Psoas muscle (tissue), 8 donors: ENCODE results near the gene RSPRY1. TPM values are rescaled to one million over a fixed set of nuclear protein-coding genes. Genes with fewer than 3 reads are reported as not detected.
A peak's percentile ranks its signal among the peaks of the same experiment; 100 is the strongest.

Experiments used
- ATAC-seq, 4 donors: fragments of 200-7000 bp; cut with Tn5 transposase; one replicate each; pipeline ENCODE4 v1.9.1; 2020; ENCODE audit warnings: moderate library complexity in 3 of 4, mild to moderate bottlenecking in 2 of 4
- DNase-seq, 2 donors: peaks; one replicate each; pipeline ENCODE4 v3.0.0-alpha.2; 2020
- H3K27ac ChIP-seq: fragments of 200-600 bp; one replicate; pipeline ENCODE4 v1.8.0; 2022
- H3K27me3 ChIP-seq, 3 donors: fragments of 200-600 bp in 1 of 3; one replicate each; pipeline versions ENCODE4 v1.6.1 to v1.8.0; 2013 to 2022; ENCODE audit warnings: low read length in 2 of 3, mild to moderate bottlenecking in 2 of 3, moderate library complexity in 1 of 3; ENCODE audit not compliant: insufficient read depth in 3 of 3
- H3K36me3 ChIP-seq, 2 donors: fragments of 200-600 bp in 1 of 2; one replicate each; pipeline versions ENCODE4 v1.6.1 to v1.8.0; 2013 to 2022; ENCODE audit warnings: low read depth in 1 of 2, mild to moderate bottlenecking in 1 of 2, moderate library complexity in 1 of 2; ENCODE audit not compliant: insufficient read depth in 1 of 2
- H3K4me1 ChIP-seq: fragments of 200-600 bp; one replicate; pipeline ENCODE4 v1.8.0; 2022
- H3K4me3 ChIP-seq: fragments of 200-600 bp; one replicate; pipeline ENCODE4 v1.8.0; 2022; ENCODE audit warnings: mild to moderate bottlenecking
- H3K9me3 ChIP-seq: fragments of 200-600 bp; one replicate; pipeline ENCODE4 v1.8.0; 2022
- CTCF ChIP-seq: fragments of 200-600 bp; IDR thresholded peaks from one replicate; pipeline ENCODE4 v1.8.0; 2022; ENCODE audit warnings: antibody characterized with exemption
- WGBS, 3 donors: extraction: QIAGEN DNeasy Blood & Tissue Kit; methylation state at CpG; one replicate each; pipeline versions ENCODE4 v1.1.6 to v1.1.7; 2013; 5-methylcytosine and 5-hydroxymethylcytosine counted together
- intact Hi-C, 2 donors: fragments of 100-400 bp; cut with DNase I; formaldehyde crosslinking; loops; one replicate each; pipeline versions ENCODE4 v1.11.0 to v1.14.2; 2022
- polyA plus RNA-seq, 3 donors: library from polyadenylated mRNA; stranded (reverse); fragments of 200-250 nt; gene quantifications; one replicate each; pipeline ENCODE4 v1.2.3, GENCODE V29; 2013
- total RNA-seq, 4 donors: library from RNA; stranded (reverse); fragmentation: NEBNext Ultra II Directional in 2 of 4; extraction: Animal tissue kit (Norgen Biotek cat#: 25700) in 2 of 4; gene quantifications; one replicate each; pipeline versions ENCODE4 v1.2.1 to v1.2.4, GENCODE V29; 2021 to 2023
- donor health status: healthy with polysubstance abuse.
- donor health status: DM: no; HTN: no; CAD: no; lungs with moderate emphysema.
- donor health status: Bipolar disorder and iron deficiency.
- donor health status: healthy.
- donor health status: DM: yes; HTN: yes; CAD: no.
- donor health status: DM: no; HTN: no; CAD: no.
- donor health status: DM: no; HTN: no; CAD: no.
- donor health status: DM: yes; HTN: yes; CAD: no.

Gene RSPRY1
- total and polyA plus RNA-seq, 7 donors: 7.1 to 19.5 (median 15.2) TPM

GRCh38 chr16:57229079-57229478 lies 43.0 kb downstream of the RSPRY1 start:
- Histone ChIP-seq H3K4me1 (no peaks in the 10 kb centered on the region), H3K27me3 (no peaks in the 10 kb centered on the region), H3K36me3 (peaks cover 11 to 100% of the 10 kb centered on the region in 2 donors), H3K27ac (no peak overlapping the region), H3K9me3 (no peaks in the 10 kb centered on the region), H3K4me3 (no peak overlapping the region)
- WGBS, 3 donors: 85 to 96% (median 86%) methylated on average over 1 of the region's 1 CpG
- no peak for DNase-seq
- no peak for ATAC-seq
- intact Hi-C loops: no loop called here
- TF ChIP-seq CTCF: no peak

GRCh38 chr16:57231821-57232350 lies 45.8 kb downstream of the RSPRY1 start:
- no peak for TF ChIP-seq CTCF
- intact Hi-C loops: no loop called here
- ATAC-seq: peak in 1 of 4 donors; percentile 26

GRCh38 chr16:57233944-57234706 lies 48.0 kb downstream of the RSPRY1 start:
- DNase-seq (no peak), ATAC-seq (no peak)
- H3K36me3 ChIP-seq: peaks cover 11 to 98% of the 10 kb centered on the region in 2 donors
- H3K4me1 ChIP-seq: no peaks in the 10 kb centered on the region
- H3K9me3 ChIP-seq: no peaks in the 10 kb centered on the region
- TF ChIP-seq CTCF: no peak
- intact Hi-C loops: no loop called here
- H3K4me3 ChIP-seq: no peak overlapping the region
- 71 to 97% (median 85%) methylated on average over 9 of the region's 9 CpGs for WGBS, 3 donors
- H3K27ac ChIP-seq: no peak overlapping the region
- H3K27me3 ChIP-seq: no peaks in the 10 kb centered on the region

More at GRCh38 chr16:57231821-57232350, 45.8 kb downstream of the RSPRY1 start:
- Histone ChIP-seq H3K27me3 (no peaks in the 10 kb centered on the region), H3K4me1 (no peaks in the 10 kb centered on the region), H3K4me3 (no peak overlapping the region), H3K27ac (no peak overlapping the region), H3K9me3 (no peaks in the 10 kb centered on the region), H3K36me3 (peaks cover 11 to 100% of the 10 kb centered on the region in 2 donors)
- no peak for DNase-seq
- 34 to 60% (median 46%) methylated on average over 3 of the region's 3 CpGs for WGBS, 3 donors

GRCh38 chr16:57234707-57235092 lies 48.6 kb downstream of the RSPRY1 start:
- no peak for DNase-seq
- peaks cover 11 to 98% of the 10 kb centered on the region in 2 donors for H3K36me3 ChIP-seq
- intact Hi-C loops: no loop called here
- H3K4me3 ChIP-seq: no peak overlapping the region
- H3K27me3 ChIP-seq: no peaks in the 10 kb centered on the region
- H3K9me3 ChIP-seq: no peaks in the 10 kb centered on the region
- H3K4me1 ChIP-seq: no peaks in the 10 kb centered on the region
- ATAC-seq: no peak
- TF ChIP-seq CTCF: no peak
- no peak overlapping the region for H3K27ac ChIP-seq
